HG02642 (cell line): Measurements from ENCODE around the gene ERGIC1.

Source experiments
- ATAC-seq: cut with Tn5 transposase; IDR thresholded peaks from one replicate; pipeline ENCODE4 v1.9.1; 2021; ENCODE audit warnings: mild to moderate bottlenecking; ENCODE audit not compliant: unreplicated experiment, poor library complexity

ERGIC1 gene

DNA sequence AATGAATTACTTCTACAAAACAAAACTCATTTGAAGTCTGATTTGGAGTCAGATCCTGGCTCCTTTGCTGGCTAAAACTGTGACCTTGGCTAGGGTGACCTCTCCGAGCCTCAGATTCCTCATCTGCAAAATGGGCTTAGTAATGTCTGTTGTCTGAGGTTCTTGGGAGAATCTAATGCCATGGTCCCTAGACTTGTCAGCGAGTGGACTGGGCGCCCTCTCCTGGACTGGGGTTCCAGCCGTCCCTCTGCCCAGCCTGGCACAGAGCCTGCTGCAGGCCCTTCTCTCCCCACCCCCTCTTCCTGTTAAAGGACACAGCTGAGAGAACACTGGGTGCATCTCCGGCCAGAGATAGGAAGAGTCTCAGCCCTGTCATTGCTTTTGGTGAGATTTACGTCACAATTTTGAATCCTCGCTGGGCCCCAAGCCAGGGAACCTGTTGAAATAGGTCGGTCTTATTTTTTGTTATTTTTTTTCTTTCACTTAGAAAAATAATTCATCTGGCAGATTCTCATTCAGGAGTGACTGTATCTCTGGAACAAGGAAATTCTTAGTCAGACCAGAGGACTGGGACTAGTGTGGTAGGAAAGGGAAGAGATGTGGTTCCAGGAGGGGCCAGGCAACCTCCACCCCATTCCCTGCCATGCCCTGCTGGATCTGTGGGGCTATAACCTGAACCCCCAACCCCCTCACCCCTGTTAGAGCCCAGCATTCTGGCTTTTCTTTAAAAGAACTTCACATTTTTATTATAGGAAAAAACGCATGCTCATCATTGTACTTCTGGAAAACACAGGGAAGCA, 77.0 kb downstream of the ERGIC1 start:
- no peak for ATAC-seq

DNA sequence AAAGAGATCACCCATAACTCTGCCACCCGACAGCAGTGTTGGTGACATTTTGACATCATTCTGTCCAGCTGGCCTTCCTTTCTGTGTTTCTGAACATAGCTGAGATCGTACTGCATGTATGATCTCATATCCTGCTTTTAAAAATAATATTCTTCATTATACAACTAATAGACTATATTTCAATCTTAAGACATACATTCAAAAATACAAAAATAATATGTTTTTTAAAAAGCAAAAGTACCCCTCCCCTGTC, 77.5 kb downstream of the ERGIC1 start:
- no peak for ATAC-seq

DNA sequence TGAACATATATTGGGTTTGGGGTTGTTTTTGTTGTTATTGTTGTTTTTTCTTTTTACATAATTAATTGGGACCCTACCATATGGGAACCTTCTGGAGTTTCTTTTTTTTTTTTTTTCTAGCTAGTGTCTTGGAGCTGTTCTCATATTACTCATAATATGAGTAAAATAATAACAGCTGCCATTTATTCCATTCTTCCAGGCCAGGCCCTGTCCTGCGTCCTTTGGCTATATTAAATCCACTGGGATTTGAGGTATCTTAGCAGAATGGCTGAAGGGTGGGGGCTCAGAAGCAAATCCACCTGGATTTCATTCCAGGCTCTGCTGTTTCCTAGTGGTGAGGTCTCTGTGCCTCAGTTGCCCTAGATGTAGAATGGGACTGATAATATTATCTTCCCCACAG, 77.9 kb downstream of the ERGIC1 start:
- no peak for ATAC-seq

DNA sequence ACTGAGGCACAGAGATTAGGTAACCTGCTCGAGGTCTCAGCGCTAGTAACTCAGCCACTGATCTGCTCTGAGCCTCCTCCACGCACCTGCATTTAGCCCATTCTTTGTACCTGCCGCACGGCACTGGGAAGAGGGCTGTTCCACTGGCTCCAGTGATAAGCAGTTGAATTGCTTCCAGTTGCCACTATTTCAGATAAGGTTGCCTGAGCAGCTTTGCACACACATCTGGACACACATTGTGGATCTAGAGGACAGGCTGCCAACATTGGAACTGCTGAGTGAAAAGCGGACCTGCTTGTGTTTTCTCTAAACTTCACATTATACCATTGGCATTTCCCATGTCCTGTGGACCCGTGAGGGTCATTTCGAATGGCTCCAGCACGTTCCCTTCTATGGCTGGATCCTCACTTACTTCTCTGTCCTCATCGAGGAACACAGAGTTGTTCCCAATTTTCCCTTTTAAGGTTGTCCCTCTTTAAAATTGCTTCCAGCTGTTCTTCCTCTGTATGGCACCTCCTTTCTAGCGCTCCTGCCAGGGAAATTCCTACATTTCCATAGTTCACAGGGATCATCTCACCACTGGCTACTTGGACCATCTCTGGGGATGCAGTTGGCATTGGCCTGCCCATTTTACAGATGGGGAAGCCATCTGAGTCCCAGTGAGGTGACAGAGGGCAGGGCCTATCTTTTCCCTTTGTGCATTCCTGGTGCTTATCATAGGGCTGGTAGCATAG, 79.2 kb downstream of the ERGIC1 start:
- no peak for ATAC-seq

DNA sequence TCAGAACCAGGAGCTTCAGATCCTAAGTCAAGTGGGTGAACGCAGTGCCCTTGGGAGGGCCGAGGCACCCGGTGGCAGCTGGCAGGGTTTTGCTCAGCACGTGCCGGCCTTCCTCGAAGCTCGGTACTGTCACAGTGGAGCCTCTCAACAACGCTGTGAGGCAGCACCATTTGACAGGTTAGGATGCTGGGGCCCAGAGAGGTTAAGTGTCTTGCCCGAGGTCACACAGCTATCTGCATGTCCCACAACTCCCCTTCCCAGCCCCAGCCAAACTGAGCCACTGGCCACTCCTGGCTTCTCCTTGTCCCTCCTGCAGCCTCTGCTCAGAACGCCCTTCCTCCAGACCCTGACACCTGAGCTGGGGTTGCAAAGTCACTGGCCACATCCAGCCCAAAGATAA, 81.5 kb downstream of the ERGIC1 start:
- no peak for ATAC-seq

DNA sequence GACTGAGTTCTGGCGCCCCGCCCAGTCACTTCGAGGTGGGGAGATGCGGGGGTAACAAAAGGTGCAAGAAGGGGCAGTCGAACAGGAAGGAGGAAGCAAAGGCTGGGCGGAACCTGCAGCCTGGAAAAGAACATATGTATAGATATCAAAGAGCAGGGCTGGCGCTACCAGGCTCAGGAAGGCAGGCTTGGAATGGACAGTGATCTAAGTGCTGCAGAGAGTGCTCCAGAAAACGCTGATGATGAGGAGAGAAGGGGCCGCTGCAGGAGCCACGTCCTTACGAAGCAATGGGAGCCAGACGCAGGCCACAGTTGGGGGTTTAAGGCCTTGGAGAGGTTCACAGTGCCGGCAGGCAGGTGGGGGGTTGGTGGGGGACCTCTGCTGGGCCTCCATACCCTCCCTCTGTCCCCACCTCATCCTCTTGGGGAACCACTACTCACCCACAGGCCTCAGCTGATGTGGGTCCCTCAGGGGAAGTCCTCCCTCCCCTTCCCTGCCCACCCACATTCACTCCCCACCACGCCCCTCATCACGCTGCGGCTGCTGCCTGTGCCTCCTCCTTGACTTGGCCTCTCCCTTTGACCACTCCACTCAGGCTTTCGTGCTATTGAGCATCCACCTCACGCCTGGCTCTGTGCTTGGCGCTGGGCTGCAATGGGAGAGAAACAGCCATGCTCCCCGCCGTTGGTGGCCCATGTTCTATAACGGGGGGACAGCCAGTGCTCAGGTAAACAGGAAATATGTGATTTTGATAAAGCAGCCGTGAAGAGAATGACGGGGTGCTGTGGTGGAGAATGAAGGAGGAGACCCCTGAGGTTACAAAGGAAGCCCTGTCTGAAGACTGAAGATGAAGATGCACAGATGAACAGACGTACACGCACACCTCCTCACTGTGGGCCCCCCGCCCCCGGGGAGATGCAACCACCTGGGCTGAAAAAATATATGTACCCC, 84.6 kb downstream of the ERGIC1 start:
- ATAC-seq = no peak

DNA sequence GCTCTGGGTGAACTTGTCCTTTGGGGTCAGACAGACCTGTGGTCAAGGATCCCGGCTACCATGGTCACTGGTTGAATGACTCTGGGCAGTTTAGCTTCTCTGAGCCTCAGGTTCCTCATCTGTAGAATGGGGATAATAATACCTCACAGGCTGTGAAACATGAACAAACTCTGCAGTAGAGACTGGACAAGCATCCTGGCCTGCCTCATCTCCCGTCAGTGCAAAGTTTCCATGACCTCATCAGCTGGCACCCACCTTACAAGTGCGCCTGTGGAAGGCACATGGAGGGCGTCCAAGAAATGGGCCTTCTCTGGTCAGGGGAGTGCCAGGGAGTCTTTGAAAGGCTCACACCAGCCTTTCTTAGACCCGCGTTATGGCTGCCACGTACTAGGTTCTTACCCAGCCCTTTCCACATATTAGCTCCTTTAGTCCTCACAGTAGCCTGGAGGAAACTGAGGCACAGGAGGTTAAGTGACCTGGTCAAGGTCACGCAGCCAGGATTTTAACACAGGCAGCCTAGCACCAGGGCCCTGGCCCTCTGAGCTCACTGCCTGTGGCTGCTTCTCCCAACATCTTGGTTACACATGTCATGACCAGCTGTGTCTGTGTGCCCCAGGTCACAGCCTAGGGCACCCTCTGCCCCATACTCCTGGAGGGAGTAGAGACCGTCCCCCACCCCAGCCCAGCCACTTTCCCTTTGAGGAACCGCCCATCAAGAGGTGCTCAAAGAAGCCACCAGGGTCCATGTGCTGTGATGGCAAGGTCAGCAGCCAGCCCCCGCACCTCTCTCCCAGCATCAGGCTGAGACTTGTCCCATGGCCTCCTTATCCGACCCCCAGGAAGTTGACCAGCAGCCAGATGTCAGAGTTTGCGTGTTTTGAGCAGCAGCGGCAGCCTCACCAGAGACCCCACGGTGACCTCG, 85.7 kb downstream of the ERGIC1 start:
- ATAC-seq = no peak

DNA sequence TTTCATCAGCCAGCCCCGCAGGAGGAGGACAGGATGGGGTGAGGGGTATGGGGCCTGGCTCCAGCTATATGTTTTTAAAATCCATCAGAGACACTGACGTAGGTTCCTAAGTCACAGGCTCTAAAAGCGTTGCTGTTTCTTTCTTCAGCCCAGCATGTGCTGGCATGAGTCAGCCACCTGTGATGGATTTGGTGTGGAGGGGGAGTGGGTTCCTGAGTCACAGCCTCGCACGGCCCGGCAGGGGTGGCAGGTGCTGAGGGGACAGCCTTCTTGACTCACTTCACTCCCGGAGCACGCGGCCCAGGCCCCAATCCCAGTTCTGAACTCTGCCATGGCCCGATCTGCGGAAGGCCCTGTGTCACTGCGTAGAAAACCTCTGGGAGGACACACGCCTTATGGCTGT, 86.4 kb downstream of the ERGIC1 start:
- no peak for ATAC-seq

DNA sequence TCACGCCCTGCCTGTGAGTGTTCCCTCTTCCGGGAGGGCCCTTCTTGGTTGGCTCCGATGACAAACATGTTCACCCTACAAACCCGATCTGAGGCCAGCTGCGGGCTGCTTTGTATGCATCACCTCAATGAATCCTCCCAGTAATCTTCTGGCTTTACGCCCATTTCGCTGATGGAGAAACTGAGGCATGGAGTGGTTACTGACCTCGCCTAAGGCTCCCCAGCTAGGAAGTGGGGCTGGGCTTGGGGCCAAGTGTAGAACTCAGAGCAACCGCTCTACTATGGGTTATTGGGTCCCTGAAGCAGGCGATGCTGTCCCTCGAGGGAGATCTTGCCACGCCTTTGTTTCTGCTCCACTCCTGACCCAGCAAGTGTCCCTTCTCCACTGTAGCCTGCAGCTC, 86.9 kb downstream of the ERGIC1 start:
- ATAC-seq = no peak

DNA sequence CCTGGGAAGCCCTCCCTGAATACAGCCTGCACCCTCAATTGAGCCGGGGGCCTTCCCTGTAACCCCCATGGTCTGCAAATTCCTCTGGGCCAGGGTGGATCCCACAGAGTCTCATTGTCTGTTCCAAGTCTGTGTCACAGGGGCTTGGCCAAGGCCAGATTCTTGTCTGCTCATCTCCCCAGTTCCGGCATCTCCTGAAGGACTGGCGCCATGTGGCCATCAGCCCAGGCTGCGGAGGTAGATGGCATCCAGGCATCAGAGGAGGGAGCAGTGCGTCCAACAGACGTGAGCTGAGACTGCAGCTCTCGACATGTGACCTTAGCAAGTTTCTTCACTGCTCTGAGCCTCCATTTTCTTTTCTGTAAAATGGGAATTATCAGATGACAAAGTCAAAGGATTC, 87.9 kb downstream of the ERGIC1 start:
- ATAC-seq = no peak

DNA sequence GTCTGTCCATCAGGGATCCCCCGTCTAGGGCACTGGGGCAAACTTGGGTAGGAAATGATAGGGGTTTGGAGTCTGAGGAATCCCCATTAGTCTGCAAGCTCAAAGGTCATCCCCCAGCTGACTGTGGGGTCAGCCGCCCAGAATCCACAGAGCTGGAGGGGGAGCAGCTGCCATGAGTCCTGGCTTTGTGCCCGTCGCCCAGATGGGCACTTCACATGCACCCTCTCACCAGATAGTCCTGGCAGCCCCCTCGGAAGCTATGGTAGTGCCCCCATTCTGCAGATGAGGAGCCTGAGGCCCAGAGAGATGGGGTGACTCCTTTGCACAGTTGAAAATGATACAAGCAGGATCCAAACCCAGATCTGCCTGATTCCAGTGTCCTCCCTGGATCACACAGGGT, 89.5 kb downstream of the ERGIC1 start:
- ATAC-seq = no peak

DNA sequence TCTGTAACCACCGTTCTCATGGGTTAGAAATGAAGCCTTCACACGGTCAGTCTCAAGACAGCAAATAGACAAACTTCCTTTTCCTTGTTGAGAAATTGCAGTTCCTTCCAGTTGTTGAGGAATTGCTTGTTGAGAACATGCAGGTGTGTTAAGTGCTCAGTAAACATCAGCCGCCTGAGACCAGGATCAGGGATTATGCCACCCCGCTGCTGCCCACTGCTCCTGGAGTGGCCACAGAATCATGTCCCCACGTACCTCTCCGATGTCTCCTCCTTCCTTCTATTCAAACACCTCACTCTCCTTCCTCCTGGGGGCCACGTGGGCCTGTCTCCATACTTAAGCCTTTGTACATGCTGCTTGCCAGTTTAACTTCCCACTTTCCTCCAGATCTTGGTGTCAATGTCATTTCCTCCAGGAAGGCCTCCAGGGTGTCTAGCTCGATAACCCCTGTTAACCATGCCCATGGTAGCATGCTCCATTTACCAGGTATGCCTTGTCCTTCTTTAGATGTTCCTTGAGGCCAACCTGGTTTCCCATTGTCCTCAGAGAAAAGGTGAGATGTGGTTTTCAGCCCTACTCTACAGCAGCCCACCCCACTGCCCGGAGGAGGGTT, 91.4 kb downstream of the ERGIC1 start:
- no peak for ATAC-seq

DNA sequence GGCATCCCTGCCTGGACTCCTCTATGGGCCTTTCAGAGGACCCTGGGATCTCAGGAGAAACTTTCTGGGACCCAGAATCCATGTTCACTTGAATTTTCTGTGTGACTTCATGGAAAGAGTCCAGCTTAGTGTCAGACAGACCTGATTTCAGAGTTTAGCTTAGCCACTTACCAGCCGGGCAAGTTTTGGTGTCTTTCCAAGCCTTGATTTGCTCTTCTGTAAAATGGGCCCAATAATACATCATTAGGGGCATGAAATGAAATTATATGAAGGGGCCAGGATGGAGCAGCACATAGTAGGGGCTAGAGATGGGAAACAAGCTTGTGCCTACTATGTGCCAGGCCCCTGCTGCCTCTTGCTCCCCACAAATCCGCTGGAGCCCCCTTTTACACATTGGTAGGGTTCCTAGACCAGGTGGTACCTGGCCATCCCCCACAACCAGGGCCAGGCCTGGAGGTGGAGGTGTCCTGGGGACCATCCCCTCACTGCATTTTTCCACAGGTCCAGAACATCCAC, 92.0 kb downstream of the ERGIC1 start:
- ATAC-seq = no peak

DNA sequence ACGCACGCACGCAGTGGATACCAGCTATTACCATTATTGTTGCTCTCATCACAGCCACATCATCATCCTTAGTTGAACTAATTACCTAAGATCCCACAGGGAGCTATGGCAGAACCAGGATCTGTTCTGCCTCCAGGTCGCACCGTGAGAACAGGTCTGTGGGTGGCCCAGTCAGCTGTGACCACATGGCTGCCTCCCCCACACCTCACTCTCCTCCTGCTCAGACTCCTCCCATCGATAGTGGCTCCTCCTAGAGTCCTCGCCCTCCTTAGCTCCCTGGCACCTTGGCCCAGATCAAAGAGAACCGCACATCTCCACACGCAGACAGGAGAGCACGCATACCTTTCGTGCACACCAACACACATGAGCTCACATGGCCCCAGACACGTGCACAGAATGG, 92.7 kb downstream of the ERGIC1 start:
- no peak for ATAC-seq

DNA sequence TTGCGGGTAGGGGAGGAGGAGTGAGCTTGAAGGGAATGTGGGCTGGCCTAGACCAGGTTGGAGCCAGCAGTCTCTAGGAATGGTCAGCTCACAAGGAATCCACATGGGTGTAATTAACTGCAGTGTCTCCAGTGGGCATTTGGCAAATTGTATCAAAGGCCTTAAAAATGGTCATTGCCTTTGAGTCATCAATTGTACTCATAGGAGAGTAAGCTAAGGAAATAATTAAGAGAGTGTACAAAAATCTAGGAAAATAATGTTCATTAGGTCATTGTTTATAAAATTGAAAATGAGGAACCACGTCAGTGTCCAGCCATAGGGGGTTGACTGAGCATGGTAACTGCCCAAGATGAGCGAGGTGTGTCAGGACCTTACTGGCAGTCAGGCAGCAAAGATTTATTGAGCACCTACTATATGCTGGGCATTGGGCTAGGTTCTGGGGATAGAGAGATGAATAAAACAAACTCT, 95.4 kb downstream of the ERGIC1 start:
- no peak for ATAC-seq

DNA sequence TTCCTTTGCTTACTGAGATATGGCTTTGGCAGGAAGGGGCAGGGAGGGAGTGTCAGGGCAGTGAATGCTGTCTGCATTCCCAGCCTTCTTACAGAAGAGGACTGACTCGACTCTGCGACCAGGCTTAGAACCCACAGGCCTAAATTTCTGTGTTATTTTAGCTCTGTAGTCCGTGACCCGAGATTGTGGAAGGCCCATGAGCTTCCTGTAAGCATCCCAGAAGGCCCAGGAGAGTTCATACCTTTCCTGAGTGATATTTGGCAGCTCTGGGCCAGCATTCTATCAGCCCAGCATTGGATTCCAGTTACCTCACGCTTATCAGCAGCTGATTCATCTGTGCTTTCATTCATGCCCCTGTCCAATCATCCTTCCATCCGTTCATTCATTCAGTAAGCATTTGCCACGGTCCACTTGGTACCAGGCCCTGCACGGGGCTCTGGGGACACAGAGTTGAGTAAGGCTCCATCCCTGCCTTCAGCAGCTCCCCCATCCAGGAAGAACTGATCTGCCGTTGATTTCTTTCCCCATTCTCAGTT, 97.0 kb downstream of the ERGIC1 start:
- ATAC-seq = no peak

DNA sequence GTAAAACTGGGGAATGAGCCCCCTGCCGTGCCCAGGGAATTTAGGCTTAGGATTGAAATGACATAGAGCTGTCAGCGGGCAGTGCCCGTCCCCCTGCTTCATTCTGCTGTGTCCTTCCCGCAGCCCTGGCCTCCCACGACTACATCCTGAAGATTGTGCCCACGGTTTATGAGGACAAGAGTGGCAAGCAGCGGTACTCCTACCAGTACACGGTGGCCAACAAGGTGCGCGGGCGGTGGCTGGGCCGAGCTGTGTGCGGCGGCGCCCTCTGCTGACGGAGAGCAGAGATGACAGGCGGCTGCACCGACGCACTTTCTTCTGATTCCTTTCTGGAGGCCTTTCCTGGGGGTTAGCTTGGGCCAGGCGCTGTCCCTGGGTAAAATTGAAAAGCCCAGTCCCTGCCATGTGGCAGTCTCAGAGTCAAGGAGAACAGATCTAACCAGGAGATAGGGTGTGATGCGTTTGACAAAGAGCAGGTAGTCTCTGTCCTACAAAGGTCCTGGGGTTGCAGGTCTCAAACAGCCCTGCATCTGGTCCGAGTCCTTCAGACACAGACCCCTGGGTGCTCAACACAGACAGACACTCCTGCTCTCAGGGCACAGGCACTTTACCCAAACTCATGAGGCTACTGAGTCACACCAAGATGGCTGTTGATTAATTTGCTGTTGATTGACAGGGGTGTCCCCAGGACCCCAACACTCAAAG, 98.4 kb downstream of the ERGIC1 start:
- peak; percentile 77 for ATAC-seq

DNA sequence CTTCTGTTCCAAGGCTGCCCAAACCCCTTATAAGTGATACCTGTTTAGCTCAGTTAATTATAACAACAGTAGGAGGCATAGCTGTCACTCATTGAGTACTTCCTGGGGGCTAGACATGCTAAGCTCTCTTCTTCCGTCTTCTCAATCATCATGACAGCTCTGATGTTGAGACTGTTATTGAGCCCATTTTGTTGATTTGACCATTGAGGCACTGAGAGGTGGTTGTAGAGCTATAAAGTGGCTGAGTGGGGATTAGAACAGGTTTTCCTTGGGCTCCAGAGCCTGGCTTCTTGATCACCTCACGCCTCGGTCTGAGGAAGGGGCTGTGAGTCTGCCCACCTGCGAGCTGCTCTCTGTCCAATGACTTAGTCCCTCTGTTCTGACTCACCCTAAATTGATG, 99.2 kb downstream of the ERGIC1 start:
- no peak for ATAC-seq
